Mammary epithelial cell (primary cell): ENCODE data around the gene DCAKD.

Experiments used
- CTCF ChIP-seq, 2 donors: IDR thresholded peaks in 1 of 2; conservative IDR thresholded peaks in 1 of 2; 2 replicates each; pipeline ENCODE4 v1.5.1; 2011 to 2012; ENCODE audit warnings: inconsistent platforms in 2 of 2, low read length in 2 of 2, mild to moderate bottlenecking in 2 of 2, control low read depth in 1 of 2, low read depth in 1 of 2; ENCODE audit not compliant: insufficient read depth in 1 of 2; ENCODE audit errors: extremely low read depth in 1 of 2
- EZH2 ChIP-seq: IDR thresholded peaks from 2 replicates; pipeline ENCODE4 v1.6.1; 2012; ENCODE audit warnings: low read length, inconsistent platforms, borderline replicate concordance

DNA sequence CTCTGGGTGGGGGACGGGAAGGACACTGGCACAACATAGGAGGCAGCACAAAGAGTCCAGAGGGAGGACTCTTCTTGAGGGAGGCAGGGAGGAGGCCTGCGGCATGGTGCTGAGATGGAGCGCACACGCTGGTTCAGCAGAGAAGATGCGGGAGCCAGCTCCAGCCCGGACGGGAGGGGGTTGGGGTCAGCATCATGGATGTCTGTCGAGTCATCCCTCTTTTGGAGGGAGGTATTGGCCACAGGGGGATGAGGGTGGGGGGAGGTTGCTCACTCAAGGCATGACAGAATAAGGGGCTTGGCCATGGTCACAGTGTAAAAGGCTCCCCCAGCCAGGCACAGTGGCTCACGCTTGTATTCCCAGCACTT lies 19.3 kb downstream of the DCAKD start:
- no peak for TF ChIP-seq EZH2
- no peak for TF ChIP-seq CTCF (conservative IDR thresholded peaks at IDR 0.05 in 1 of 2, IDR thresholded peaks at IDR 0.05 in 1 of 2; ENCODE audit: extremely low read depth in 1 of 2, insufficient read depth in 1 of 2, low read depth in 1 of 2, low read length in 2 of 2)
